ENCODE data around the gene IGF1R.

IGF1R gene

DNA sequence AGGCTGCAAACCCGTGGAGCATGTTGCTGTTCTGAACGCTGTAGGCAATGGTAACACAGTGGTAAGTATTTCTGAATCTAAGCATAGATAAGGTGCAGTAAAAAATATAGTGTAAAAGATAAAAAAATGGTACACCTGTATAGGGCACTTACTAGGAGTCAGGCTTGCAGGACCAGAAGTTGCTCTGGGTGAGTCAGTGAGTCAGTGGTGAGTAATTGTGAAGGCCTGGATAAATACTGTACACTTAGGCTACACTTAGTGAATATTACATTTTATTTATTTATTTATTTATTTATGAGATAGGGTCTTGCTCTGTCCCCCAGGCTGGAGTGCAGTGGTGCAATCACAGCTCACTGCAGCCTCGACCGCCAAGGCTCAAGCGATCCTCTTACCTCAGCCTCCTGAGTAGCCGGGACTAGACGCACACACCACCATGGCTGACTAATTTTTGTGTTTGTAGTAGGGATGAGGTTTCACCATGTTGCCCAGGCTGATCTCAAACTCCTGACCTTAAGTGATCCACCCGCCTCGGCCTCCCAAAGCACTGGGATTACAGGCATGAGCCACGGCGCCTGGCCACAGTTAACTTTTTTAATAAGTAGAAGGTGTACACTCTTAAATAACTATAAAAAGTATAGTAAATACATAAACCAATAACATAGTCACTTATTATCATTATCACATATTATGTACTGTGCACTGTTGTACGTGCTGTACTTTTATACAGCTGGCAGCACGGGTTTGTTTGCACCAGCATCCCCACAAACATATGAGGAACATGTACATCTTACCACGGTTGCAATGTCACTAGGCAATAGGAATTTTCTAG, 155.1 kb downstream of the IGF1R start:
- H3K4me2 ChIP-seq (ENCODE audit: insufficient read depth, low read length), result no peak overlapping the region
- no peak overlapping the region for H2AFZ ChIP-seq (ENCODE audit: low read depth, low read length)
- no peak overlapping the region for H3K9ac ChIP-seq (ENCODE audit: low read depth, low read length)
- H3K36me3 ChIP-seq (ENCODE audit: insufficient read depth, low read length), result no peaks in the 10 kb centered on the region
- H4K20me1 ChIP-seq (ENCODE audit: insufficient read depth, low read length), result peaks cover 51% of the 10 kb centered on the region
- peaks cover 22% of the 10 kb centered on the region for H3K4me1 ChIP-seq (ENCODE audit: insufficient read depth, low read length)
- H3K4me3 ChIP-seq (ENCODE audit: low read depth in 1 of 2, low read length in 2 of 2), result no peak overlapping the region
- DNase-seq, result no peak
- no peak overlapping the region for H3K27ac ChIP-seq (ENCODE audit: low read length)
- TF ChIP-seq EZH2 (IDR thresholded peaks at IDR 0.05; ENCODE audit: borderline replicate concordance, low read depth, low read length, severe bottlenecking) (no peak), CTCF (IDR thresholded peaks at IDR 0.05; ENCODE audit: borderline replicate concordance, extremely low read depth, low read length, poor library complexity, severe bottlenecking) (no peak)
- H3K79me2 ChIP-seq (ENCODE audit: insufficient read depth, low read length), result peaks cover 59% of the 10 kb centered on the region
- no peak for ATAC-seq (ENCODE audit: insufficient read depth, low read depth)
- no peaks in the 10 kb centered on the region for H3K27me3 ChIP-seq (ENCODE audit: insufficient read depth, low read length, poor library complexity)
- H3K9me3 ChIP-seq (ENCODE audit: insufficient read depth, low read length, severe bottlenecking), result no peaks in the 10 kb centered on the region

GRCh38 chr15:98804057-98804380, 155.7 kb downstream of the IGF1R start:
- no peak for TF ChIP-seq EZH2 (IDR thresholded peaks at IDR 0.05; ENCODE audit: borderline replicate concordance, low read depth, low read length, severe bottlenecking)
- peak; percentile 24 for TF ChIP-seq CTCF (IDR thresholded peaks at IDR 0.05; ENCODE audit: borderline replicate concordance, extremely low read depth, low read length, poor library complexity, severe bottlenecking)
- peaks cover 46% of the 10 kb centered on the region for H4K20me1 ChIP-seq (ENCODE audit: insufficient read depth, low read length)
- no peaks in the 10 kb centered on the region for H3K36me3 ChIP-seq (ENCODE audit: insufficient read depth, low read length)
- H2AFZ ChIP-seq (ENCODE audit: low read depth, low read length), result no peak overlapping the region
- no peaks in the 10 kb centered on the region for H3K9me3 ChIP-seq (ENCODE audit: insufficient read depth, low read length, severe bottlenecking)
- ATAC-seq (ENCODE audit: insufficient read depth, low read depth), result no peak
- H3K9ac ChIP-seq (ENCODE audit: low read depth, low read length), result no peak overlapping the region
- no peaks in the 10 kb centered on the region for H3K27me3 ChIP-seq (ENCODE audit: insufficient read depth, low read length, poor library complexity)
- H3K4me3 ChIP-seq (ENCODE audit: low read depth in 1 of 2, low read length in 2 of 2), result no peak overlapping the region
- H3K79me2 ChIP-seq (ENCODE audit: insufficient read depth, low read length), result peaks cover 56% of the 10 kb centered on the region
- no peak for DNase-seq
- peaks cover 22% of the 10 kb centered on the region for H3K4me1 ChIP-seq (ENCODE audit: insufficient read depth, low read length)
- H3K4me2 ChIP-seq (ENCODE audit: insufficient read depth, low read length), result no peak overlapping the region
- no peak overlapping the region for H3K27ac ChIP-seq (ENCODE audit: low read length)

DNA sequence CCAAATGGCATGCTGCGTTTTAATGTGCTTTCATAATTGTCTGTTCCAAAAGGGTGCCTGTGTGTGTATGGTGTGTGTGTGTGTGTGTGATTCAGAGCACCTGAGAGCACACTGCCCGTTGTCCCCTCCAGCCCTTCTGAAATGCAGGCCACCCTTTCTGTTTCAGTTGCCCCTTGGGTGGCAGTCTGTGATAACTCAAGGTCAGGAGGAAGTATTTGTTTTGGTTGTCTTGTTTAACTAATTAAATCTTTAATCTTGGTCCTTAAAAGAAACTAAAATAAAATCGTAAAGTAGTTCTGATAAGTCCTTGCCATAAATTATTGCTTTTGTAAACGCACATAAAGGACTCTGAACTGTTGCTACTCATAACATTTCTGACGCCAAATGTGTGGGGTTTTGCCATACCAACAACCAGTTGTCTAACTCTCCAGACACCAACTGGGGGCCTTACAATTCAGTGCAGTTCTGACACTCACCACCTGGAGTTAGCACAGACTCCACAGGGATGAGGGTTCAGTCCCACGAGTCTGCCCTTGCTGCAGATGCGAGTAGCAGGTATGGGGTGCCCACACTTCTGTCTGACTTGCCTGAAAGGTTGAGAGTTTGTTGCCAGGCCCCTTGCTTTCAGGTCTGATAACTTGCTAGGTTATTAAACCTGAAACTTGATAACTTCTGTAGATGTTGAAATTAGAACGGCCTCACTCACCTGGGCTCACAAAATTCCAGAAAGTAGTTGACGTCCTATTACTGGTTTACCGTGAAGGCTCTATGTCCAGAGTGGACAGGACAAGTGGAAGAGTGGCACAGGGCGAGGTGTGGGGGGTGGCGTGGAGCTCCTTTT, 157.3 kb downstream of the IGF1R start:
- Histone ChIP-seq H3K36me3 (ENCODE audit: insufficient read depth, low read length) (no peaks in the 10 kb centered on the region), H3K9ac (ENCODE audit: low read depth, low read length) (no peak overlapping the region), H4K20me1 (ENCODE audit: insufficient read depth, low read length) (peaks cover 44% of the 10 kb centered on the region), H3K4me1 (ENCODE audit: insufficient read depth, low read length) (peaks cover 13% of the 10 kb centered on the region), H3K27ac (ENCODE audit: low read length) (no peak overlapping the region), H2AFZ (ENCODE audit: low read depth, low read length) (no peak overlapping the region), H3K4me3 (ENCODE audit: low read depth in 1 of 2, low read length in 2 of 2) (no peak overlapping the region), H3K27me3 (ENCODE audit: insufficient read depth, low read length, poor library complexity) (no peaks in the 10 kb centered on the region), H3K79me2 (ENCODE audit: insufficient read depth, low read length) (peaks cover 53% of the 10 kb centered on the region; the same call in 1 of the 2 replicates), H3K4me2 (ENCODE audit: insufficient read depth, low read length) (no peak overlapping the region), H3K9me3 (ENCODE audit: insufficient read depth, low read length, severe bottlenecking) (no peaks in the 10 kb centered on the region)
- DNase-seq (no peak), ATAC-seq (ENCODE audit: insufficient read depth, low read depth) (no peak)
- TF ChIP-seq CTCF (IDR thresholded peaks at IDR 0.05; ENCODE audit: borderline replicate concordance, extremely low read depth, low read length, poor library complexity, severe bottlenecking), result peak; percentile 35
- no peak for TF ChIP-seq EZH2 (IDR thresholded peaks at IDR 0.05; ENCODE audit: borderline replicate concordance, low read depth, low read length, severe bottlenecking)

All from DND-41 (cell line).